WTC11 (cell line): Measurements from ENCODE around the gene PCDHAC1. TPM values are rescaled to one million over a fixed set of nuclear protein-coding genes. Genes with fewer than 3 reads are reported as not detected.
"Not testable (repeated sequence)": the region's sequence is repeated elsewhere in the genome, so short reads cannot be mapped to it uniquely, and the experiment has no call there.

Source experiments
- ATAC-seq: fragments of 200-7000 bp; cut with Tn5 transposase; 2 replicates; pipeline ENCODE4 v1.10.0; 2021; ENCODE audit warnings: mild to moderate bottlenecking, moderate library complexity
- Bru-seq: library from RNA; stranded (reverse); fragments of 400-500 nt; gene quantifications from one replicate; lab custom pipeline; 2021; lab: Mats Ljungman, UMichigan
- CTCF ChIA-PET: fragments of 300-600 bp; sonication (Branson Sonifier 250); formaldehyde crosslinking; loops from one replicate; lab custom pipeline; 2021; ENCODE audit warnings: antibody characterized with exemption; lab: Charles Lee
- POLR2A ChIA-PET: fragments of 350-600 bp; sonication (Branson Sonifier 250); formaldehyde crosslinking; loops from one replicate; lab custom pipeline; 2021; ENCODE audit warnings: antibody characterized with exemption; lab: Charles Lee
- DNase-seq: peaks from one replicate; pipeline ENCODE4 v3.0.0; 2021; ENCODE audit warnings: low spot score
- H3K27ac Mint-ChIP-seq: 2 replicates; pipeline ENCODE4 v1.8.0; 2021; ENCODE audit warnings: mixed read lengths
- H3K27me3 Mint-ChIP-seq: 2 replicates; pipeline ENCODE4 v1.8.0; 2021; ENCODE audit warnings: low read depth, mild to moderate bottlenecking, moderate library complexity, mixed read lengths
- H3K36me3 Mint-ChIP-seq: 2 replicates; pipeline ENCODE4 v1.8.0; 2021; ENCODE audit warnings: mixed read lengths
- H3K4me1 Mint-ChIP-seq: 2 replicates; pipeline ENCODE4 v1.8.0; 2022; ENCODE audit warnings: mixed read lengths
- H3K4me3 Mint-ChIP-seq: 2 replicates; pipeline ENCODE4 v1.8.0; 2021; ENCODE audit warnings: mild to moderate bottlenecking, moderate library complexity, mixed read lengths
- H3K9me3 Mint-ChIP-seq: 2 replicates; pipeline ENCODE4 v1.8.0; 2021; ENCODE audit warnings: mixed read lengths
- ARID4B ChIP-seq: sonication (generic); formaldehyde crosslinking; IDR thresholded peaks from 2 replicates; pipeline ENCODE4 v1.8.0; 2023; ENCODE audit warnings: missing genetic modification reagents, mild to moderate bottlenecking, borderline replicate concordance
- CBFB ChIP-seq: sonication (generic); formaldehyde crosslinking; IDR thresholded peaks from 2 replicates; pipeline ENCODE4 v1.8.1; 2022; ENCODE audit warnings: mild to moderate bottlenecking, low read depth, missing genetic modification reagents
- CTCF ChIP-seq: fragments of 200-600 bp; IDR thresholded peaks from 2 replicates; pipeline ENCODE4 v1.8.0; 2022; ENCODE audit warnings: antibody characterized with exemption
- E2F4 ChIP-seq: sonication (generic); formaldehyde crosslinking; IDR thresholded peaks from 2 replicates; pipeline ENCODE4 v1.8.1; 2022; ENCODE audit warnings: low read depth, mild to moderate bottlenecking, moderate library complexity, missing genetic modification reagents, borderline replicate concordance
- E2F5 ChIP-seq: sonication (generic); formaldehyde crosslinking; IDR thresholded peaks from 2 replicates; pipeline ENCODE4 v1.8.1; 2022; ENCODE audit warnings: mild to moderate bottlenecking, moderate library complexity, missing genetic modification reagents
- ESRRA ChIP-seq: sonication (generic); formaldehyde crosslinking; IDR thresholded peaks from 2 replicates; pipeline ENCODE4 v1.8.1; 2022; ENCODE audit warnings: mild to moderate bottlenecking, missing genetic modification reagents, borderline replicate concordance
- FOXJ3 ChIP-seq: sonication (generic); formaldehyde crosslinking; IDR thresholded peaks from 2 replicates; pipeline ENCODE4 v1.9.0; 2021; ENCODE audit warnings: missing genetic modification reagents, mild to moderate bottlenecking, borderline replicate concordance
- GRHL2 ChIP-seq: fragments of 250-450 bp; sonication (Bioruptor Pico); IDR thresholded peaks from 2 replicates; pipeline ENCODE4 v1.8.0; 2022; ENCODE audit warnings: mild to moderate bottlenecking, moderate library complexity; ENCODE audit not compliant: insufficient replicate concordance, severe bottlenecking
- JUN ChIP-seq: sonication (generic); formaldehyde crosslinking; IDR thresholded peaks from 2 replicates; pipeline ENCODE4 v1.8.0; 2023; ENCODE audit warnings: mild to moderate bottlenecking, missing genetic modification reagents
- RELA ChIP-seq: sonication (generic); formaldehyde crosslinking; IDR thresholded peaks from 2 replicates; pipeline ENCODE4 v1.8.1; 2022; ENCODE audit warnings: missing genetic modification reagents, mild to moderate bottlenecking, borderline replicate concordance
- ZBTB43 ChIP-seq: sonication (generic); formaldehyde crosslinking; IDR thresholded peaks from 2 replicates; pipeline ENCODE4 v1.8.1; 2023; ENCODE audit warnings: mild to moderate bottlenecking, missing genetic modification reagents
- ZNF121 ChIP-seq: sonication (generic); formaldehyde crosslinking; IDR thresholded peaks from 2 replicates; pipeline ENCODE4 v1.8.0; 2023; ENCODE audit warnings: missing genetic modification reagents
- ZNF671 ChIP-seq: fragments of 250-450 bp; sonication (Bioruptor Pico); IDR thresholded peaks from 2 replicates; pipeline ENCODE4 v1.8.0; 2021; ENCODE audit warnings: mild to moderate bottlenecking
- long read RNA-seq, 3 experiments: library from RNA in 1 of 3; library from capped mRNA in 1 of 3; library from polyadenylated mRNA in 1 of 3; unstranded in 2 of 3; stranded (forward) in 1 of 3; transcript quantifications; one replicate each; pipeline ENCODE4 v2.0.0, GENCODE V29; 2021
- total RNA-seq: library from RNA; stranded (reverse); gene quantifications from 3 replicates; pipeline ENCODE4 v1.2.3, GENCODE V29; 2021

Gene PCDHAC1
- 8.2 to 8.6 TPM (median 8.4 TPM) in 3 replicates for total RNA-seq
- Bru-seq, nascent RNA = percentile 76 among the genes with signal in this experiment
- long read RNA-seq, experiment 1, full-length matches to known transcripts = 11 of 15 reads
- long read RNA-seq, experiment 1, partial matches to known transcripts = 0 of 15 reads
- long read RNA-seq, experiment 1, other reads (novel, unspliced or antisense) = 4 of 15 reads
- long read RNA-seq, experiment 2, full-length matches to known transcripts = 2 of 5 reads
- long read RNA-seq, experiment 2, partial matches to known transcripts = 0 of 5 reads
- long read RNA-seq, experiment 2, other reads (novel, unspliced or antisense) = 3 of 5 reads
- long read RNA-seq, experiment 3 = 0 reads

- POLR2A ChIA-PET = interaction anchor here (0.6 to 3.4 kb wide), 10 partner anchors 14 to 115 kb away, joined by 3 to 50 read pairs (median 6); partner anchors contain the start of gene PCDHAC2
- TF ChIP-seq CTCF (no peak), ARID4B (peak; percentile 55; the same call in 1 of the 2 replicates), ZNF121 (CRISPR knock-in tag) (0 out of 2 replicates have a peak, but pooled peaks have one; percentile 3), ZNF671 (CRISPR knock-in tag) (no peak), GRHL2 (CRISPR knock-in tag) (no peak), CBFB (no peak), E2F5 (peak; percentile 69; the same call in 1 of the 2 replicates), RELA (CRISPR knock-in tag) (no peak), ESRRA (CRISPR knock-in tag) (0 out of 2 replicates have a peak, but pooled peaks have one; percentile 30), FOXJ3 (CRISPR knock-in tag) (no peak), ZBTB43 (CRISPR knock-in tag) (0 out of 2 replicates have a peak, but pooled peaks have one; percentile 13)
- TF ChIP-seq, all 79 proteins: peak for 5
- peak within 1 kb of the TSS; percentile 91 for H3K4me3 Mint-ChIP-seq
- DNase-seq (peak; percentile 70), ATAC-seq (peak; percentile 76)
- 0 out of 2 replicates have a peak within 1 kb of the TSS, but pooled peaks have one; percentile 22 for H3K27ac Mint-ChIP-seq
- no peaks in the 10 kb centered on the region for H3K9me3 Mint-ChIP-seq
- no peaks in the 10 kb centered on the region for H3K36me3 Mint-ChIP-seq
- H3K4me1 Mint-ChIP-seq = peaks cover 28% of the 10 kb centered on the region
- peaks cover 37% of the 10 kb centered on the region for H3K27me3 Mint-ChIP-seq
- CTCF ChIA-PET = interaction anchor here (0.7 to 4.4 kb wide), 42 partner anchors 9 to 273 kb away, joined by 3 to 243 read pairs (median 8); partner anchors contain the start of genes PCDHA1, PCDHA10, PCDHA11 and PCDHA12
Observed at GRCh38 chr5:140925806-140926442, at the start of gene PCDHAC1. Gene PCDHAC1 (plus strand): TSS chr5:140926299. CDS start chr5:140926893, 594 bp downstream.

GRCh38 chr5:140876541-140877261 lies 49.4 kb upstream of the PCDHAC1 start:
- H3K27ac Mint-ChIP-seq, POLR2A ChIA-PET, DNase-seq, H3K9me3 Mint-ChIP-seq, H3K27me3 Mint-ChIP-seq, H3K36me3 Mint-ChIP-seq, ATAC-seq: not testable (repeated sequence)
- CTCF ChIA-PET = interaction anchor here (0.8 to 2.6 kb wide), 5 partner anchors 21 to 164 kb away, joined by 3 to 51 read pairs (median 21); partner anchors contain the start of genes PCDHA10, PCDHA2 and PCDHAC1
- Mint-ChIP-seq H3K4me1 (peaks cover 32% of the 10 kb centered on the region), H3K4me3 (peak overlapping the region; percentile 99)
- TF ChIP-seq ESRRA (CRISPR knock-in tag) (0 out of 2 replicates have a peak, but pooled peaks have one; percentile 44), E2F4 (CRISPR knock-in tag) (0 out of 2 replicates have a peak, but pooled peaks have one; percentile 49), JUN (0 out of 2 replicates have a peak, but pooled peaks have one; percentile 30)
